Adipocyte (in vitro differentiated cells): ENCODE results near the gene KCTD20.
"Not testable (repeated sequence)": the region's sequence is repeated elsewhere in the genome, so short reads cannot be mapped to it uniquely, and the experiment has no call there.

ENCODE experiments used
- DNase-seq: peaks from one replicate; pipeline ENCODE4 v3.0.0-alpha.2; 2015; ENCODE audit warnings: low read depth
- H3K27me3 ChIP-seq: replicated peaks from 2 replicates; pipeline ENCODE4 v1.7.0; 2013; ENCODE audit warnings: mild to moderate bottlenecking, low read length, moderate library complexity; ENCODE audit not compliant: control insufficient read depth, insufficient read depth
- H3K36me3 ChIP-seq: 2 replicates; pipeline ENCODE4 v1.7.0; 2013; ENCODE audit warnings: low read length, mild to moderate bottlenecking, moderate library complexity; ENCODE audit not compliant: control insufficient read depth, insufficient read depth, severe bottlenecking
- H3K4me1 ChIP-seq: 2 replicates; pipeline ENCODE4 v1.7.0; 2013; ENCODE audit warnings: mild to moderate bottlenecking, low read length, moderate library complexity; ENCODE audit not compliant: control insufficient read depth, insufficient read depth
- H3K4me3 ChIP-seq: 2 replicates; pipeline ENCODE4 v1.7.0; 2013; ENCODE audit warnings: mild to moderate bottlenecking, low read length, moderate library complexity
- H3K9ac ChIP-seq: 2 replicates; pipeline ENCODE4 v1.7.0; 2013; ENCODE audit warnings: mild to moderate bottlenecking, low read length, moderate library complexity
- H3K9me3 ChIP-seq: 2 replicates; pipeline ENCODE4 v1.7.0; 2013; ENCODE audit warnings: mild to moderate bottlenecking, low read length, moderate library complexity; ENCODE audit not compliant: control insufficient read depth

The KCTD20 gene

DNA sequence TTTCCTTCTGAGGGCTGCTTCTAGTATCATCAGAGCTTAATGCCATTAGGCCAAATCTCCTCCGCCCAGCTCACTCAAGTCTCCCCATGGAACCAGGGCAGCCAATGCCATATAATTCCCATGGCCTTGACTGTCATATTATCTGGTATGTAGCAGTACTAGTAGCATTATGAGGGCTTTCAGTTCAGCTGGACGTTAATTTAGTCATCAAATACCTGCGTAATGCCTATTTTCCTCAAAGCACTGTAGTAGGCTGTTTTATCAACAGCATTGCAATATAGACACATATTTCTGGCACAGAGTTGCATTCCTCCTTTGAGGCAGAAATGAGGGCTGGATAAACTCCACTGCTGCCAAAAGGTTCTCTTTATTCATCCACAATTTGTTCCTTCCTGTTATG is 1.7 kb downstream of the KCTD20 start:
- Histone ChIP-seq H3K9me3 (no peaks in the 10 kb centered on the region), H3K27me3 (no peaks in the 10 kb centered on the region), H3K9ac (peak overlapping the region; percentile 99), H3K4me1 (peaks cover 37% of the 10 kb centered on the region), H3K4me3 (peak overlapping the region; percentile 99), H3K36me3 (peaks cover 4% of the 10 kb centered on the region)
- peak; percentile 86 for DNase-seq

DNA sequence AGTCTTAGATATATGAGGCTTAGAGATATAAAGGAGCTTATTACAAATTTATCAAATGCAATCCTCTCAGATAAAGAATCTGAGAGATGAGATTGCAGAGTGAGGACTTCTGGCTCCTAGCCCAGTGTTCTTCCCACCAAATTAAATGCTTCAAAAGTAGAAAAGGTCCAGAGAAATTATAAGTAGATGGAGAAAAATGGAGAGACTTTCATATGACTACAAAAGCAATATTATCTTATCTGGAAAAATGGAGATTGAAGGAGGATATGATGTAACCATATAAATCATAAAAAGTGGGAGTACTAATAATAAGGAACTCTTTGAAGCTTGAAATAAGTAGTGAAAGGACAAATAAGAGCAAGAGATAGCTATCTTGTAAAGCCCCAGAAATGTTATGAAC is 2.8 kb downstream of the KCTD20 start:
- no peak overlapping the region for H3K4me3 ChIP-seq
- no peaks in the 10 kb centered on the region for H3K27me3 ChIP-seq
- peaks cover 4% of the 10 kb centered on the region for H3K36me3 ChIP-seq
- H3K9me3 ChIP-seq, result no peaks in the 10 kb centered on the region
- peaks cover 37% of the 10 kb centered on the region for H3K4me1 ChIP-seq
- no peak for DNase-seq
- no peak overlapping the region for H3K9ac ChIP-seq

DNA sequence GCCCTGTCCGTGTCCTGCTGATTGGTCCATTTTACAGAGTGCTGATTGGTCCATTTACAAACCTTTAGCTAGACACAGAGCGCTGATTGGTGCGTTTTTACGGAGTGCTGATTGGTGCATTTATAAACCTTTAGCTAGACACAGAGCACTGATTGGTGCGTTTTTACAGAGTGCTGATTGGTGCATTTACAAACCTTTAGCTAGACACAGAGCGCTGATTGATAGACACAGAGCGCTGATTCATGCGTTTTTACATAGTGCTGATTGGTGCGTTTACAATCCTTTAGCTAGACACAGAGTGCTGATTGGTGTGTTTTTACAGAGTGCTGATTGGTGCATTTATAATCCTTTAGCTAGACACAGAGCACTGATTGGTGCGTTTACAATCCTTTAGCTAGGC is 6.4 kb downstream of the KCTD20 start:
- H3K4me3 ChIP-seq, DNase-seq: not testable (repeated sequence)
- peaks cover 15% of the 10 kb centered on the region for H3K4me1 ChIP-seq

DNA sequence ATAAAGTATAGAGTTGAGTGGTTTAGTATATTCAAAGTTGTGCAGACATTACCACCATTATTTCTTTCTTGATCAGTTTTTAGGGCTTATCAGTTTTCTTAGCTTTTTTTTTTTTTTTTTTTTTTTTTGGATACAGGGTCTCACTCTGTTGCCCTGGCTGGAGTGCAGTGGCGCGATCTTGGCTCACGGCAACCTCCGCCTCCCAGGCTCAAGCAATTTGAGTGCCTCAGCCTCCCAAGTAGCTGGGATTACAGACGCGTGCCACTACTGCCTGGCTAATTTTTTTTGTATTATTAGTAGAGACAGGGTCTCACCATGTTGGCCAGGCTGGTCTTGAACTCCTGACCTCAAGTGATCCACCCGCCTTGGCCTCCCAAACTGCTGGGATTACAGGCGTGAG is 10.1 kb downstream of the KCTD20 start:
- not testable (repeated sequence) for H3K9me3 ChIP-seq, H3K4me3 ChIP-seq, DNase-seq, H3K4me1 ChIP-seq, H3K9ac ChIP-seq, H3K27me3 ChIP-seq, H3K36me3 ChIP-seq

More for the DNA sequence above, 6.4 kb downstream of the KCTD20 start:
- not testable (repeated sequence) for H3K9ac ChIP-seq, H3K36me3 ChIP-seq, H3K9me3 ChIP-seq, H3K27me3 ChIP-seq

DNA sequence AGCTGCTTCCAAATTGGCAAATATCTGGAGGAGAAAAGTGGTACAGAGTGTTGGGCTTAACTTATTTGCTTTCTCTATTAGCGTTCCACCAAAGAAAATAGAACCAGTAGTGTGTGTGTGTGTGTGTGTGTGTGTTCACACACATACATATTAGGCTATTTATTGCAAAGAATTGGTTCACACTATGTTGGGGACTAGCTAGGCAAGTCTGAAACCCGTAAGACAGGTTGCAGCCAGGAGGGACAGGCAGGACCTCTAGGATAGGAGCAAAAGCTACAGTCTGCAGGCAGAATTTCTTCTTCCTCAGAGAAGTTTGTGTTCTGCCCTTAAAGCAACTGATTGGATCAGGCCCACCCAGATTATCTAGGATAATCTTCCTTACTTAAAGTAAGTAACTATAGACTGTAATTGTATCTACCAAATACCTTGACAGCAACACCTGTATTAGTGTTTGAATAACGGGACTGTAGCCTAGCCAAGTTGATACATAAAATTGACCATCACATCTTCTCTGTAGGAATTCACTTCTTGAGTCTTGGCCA is 12.8 kb downstream of the KCTD20 start:
- DNase-seq, result no peak
- Histone ChIP-seq H3K36me3 (peaks cover 6% of the 10 kb centered on the region), H3K4me1 (peaks cover 7% of the 10 kb centered on the region), H3K9ac (no peak overlapping the region), H3K9me3 (no peaks in the 10 kb centered on the region), H3K4me3 (no peak overlapping the region), H3K27me3 (no peaks in the 10 kb centered on the region)

DNA sequence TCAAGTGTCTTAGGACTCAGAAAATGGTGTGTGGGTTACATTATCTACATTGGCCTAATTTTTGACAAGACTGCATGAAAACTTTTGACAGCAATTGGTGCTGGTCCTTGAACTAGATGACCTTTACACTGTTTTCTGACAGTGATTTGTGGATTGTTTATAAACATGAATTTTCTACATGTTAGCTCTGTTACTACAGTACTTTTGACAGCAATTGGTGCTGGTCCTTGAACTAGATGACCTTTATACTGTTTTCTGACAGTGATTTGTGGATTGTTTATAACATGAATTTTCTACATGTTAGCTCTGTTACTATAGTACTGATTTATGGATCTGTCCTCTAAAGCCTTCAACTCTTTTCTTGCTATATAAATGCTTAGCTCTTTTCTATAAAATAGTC is 16.7 kb downstream of the KCTD20 start:
- Histone ChIP-seq H3K9me3 (no peaks in the 10 kb centered on the region), H3K4me1 (peaks cover 21% of the 10 kb centered on the region), H3K27me3 (no peaks in the 10 kb centered on the region), H3K9ac (no peak overlapping the region), H3K4me3 (no peak overlapping the region), H3K36me3 (peaks cover 6% of the 10 kb centered on the region)
- DNase-seq, result no peak

DNA sequence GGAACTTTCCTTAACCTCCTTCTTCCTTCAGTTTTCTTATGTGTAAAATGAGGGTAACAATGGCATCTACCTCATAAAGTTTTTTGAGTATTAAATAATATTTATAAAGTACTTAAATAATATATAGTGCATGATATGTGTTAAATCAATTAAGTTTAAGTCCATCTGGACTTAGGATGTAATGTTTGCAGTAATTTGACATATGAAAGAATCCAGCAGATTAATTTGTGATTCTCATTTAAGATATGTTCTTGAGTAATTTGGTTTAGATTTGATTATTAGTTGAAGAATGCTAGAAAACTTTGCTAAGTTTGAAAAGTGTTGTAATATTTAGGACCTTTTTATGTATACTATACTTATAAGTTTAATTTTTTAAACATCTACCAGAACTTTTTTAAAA is 18.1 kb downstream of the KCTD20 start:
- Histone ChIP-seq H3K4me3 (no peak overlapping the region), H3K9ac (no peak overlapping the region), H3K36me3 (peaks cover 6% of the 10 kb centered on the region), H3K27me3 (no peaks in the 10 kb centered on the region), H3K4me1 (peaks cover 24% of the 10 kb centered on the region), H3K9me3 (no peaks in the 10 kb centered on the region)
- no peak for DNase-seq

DNA sequence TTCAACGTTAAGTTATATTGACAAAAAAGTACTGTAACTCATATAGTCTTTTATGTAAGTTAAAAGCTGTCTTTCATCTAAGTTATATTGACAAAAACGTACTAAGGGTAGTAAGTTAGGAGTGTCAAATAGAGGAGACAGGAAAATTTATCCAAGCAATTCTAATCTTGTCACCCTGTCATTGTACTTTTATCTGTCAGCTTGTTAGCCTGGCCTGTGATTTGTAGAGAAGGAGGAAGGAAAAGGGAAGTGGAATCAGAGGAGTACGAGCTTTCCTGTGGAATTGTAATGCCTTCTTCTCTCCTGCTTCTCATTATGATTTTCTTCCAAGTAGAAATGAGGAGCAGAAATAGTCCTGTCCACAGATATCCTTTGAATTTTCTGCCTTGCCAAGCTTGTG is 18.8 kb downstream of the KCTD20 start:
- Histone ChIP-seq H3K27me3 (no peaks in the 10 kb centered on the region), H3K9me3 (no peaks in the 10 kb centered on the region), H3K36me3 (peaks cover 6% of the 10 kb centered on the region), H3K9ac (no peak overlapping the region), H3K4me1 (peaks cover 24% of the 10 kb centered on the region), H3K4me3 (no peak overlapping the region)
- no peak for DNase-seq

DNA sequence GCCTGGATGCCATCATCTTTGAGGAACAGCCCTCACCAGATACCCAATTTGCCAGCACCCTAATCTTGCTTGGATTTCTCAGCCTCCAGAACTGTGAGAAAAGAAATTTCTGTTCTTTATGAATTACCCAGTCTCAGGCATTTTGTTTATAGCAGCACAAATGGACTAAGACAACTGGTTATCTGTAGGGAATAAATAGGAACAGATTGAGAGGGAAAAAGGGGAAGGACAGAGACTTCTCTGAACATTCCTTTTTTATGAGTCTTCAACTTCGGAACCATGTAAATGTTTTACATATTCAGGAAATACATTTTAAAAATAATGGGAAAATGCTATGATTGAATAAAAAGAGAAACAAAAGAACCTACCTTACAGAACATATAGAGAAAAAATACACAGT is 20.9 kb downstream of the KCTD20 start:
- DNase-seq, result peak; percentile 47
- Histone ChIP-seq H3K36me3 (peaks cover 6% of the 10 kb centered on the region), H3K4me1 (peaks cover 24% of the 10 kb centered on the region), H3K27me3 (no peaks in the 10 kb centered on the region), H3K9me3 (no peaks in the 10 kb centered on the region), H3K4me3 (no peak overlapping the region), H3K9ac (no peak overlapping the region)

DNA sequence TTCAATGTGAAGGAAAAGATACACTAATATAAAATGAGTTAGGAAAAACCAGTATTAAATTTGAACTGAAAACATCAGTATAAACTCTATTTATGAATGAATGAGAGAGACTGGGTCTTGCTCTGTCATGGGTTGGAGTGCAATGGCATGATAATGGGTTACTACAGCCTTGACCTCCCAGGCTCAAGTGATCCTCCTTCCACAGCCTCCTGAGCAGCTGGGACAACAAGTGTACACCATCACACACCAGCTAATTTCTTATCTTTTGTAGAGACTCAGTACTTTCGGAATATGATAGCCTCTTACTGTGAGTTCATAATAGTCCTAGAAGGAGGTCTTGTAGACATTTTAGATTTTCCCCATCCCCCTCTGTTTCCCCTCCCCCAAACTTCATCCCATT is 21.4 kb downstream of the KCTD20 start:
- H3K9ac ChIP-seq, result no peak overlapping the region
- H3K4me1 ChIP-seq, result peaks cover 24% of the 10 kb centered on the region
- no peaks in the 10 kb centered on the region for H3K27me3 ChIP-seq
- no peaks in the 10 kb centered on the region for H3K9me3 ChIP-seq
- H3K36me3 ChIP-seq, result peaks cover 6% of the 10 kb centered on the region
- no peak for DNase-seq
- H3K4me3 ChIP-seq, result no peak overlapping the region

DNA sequence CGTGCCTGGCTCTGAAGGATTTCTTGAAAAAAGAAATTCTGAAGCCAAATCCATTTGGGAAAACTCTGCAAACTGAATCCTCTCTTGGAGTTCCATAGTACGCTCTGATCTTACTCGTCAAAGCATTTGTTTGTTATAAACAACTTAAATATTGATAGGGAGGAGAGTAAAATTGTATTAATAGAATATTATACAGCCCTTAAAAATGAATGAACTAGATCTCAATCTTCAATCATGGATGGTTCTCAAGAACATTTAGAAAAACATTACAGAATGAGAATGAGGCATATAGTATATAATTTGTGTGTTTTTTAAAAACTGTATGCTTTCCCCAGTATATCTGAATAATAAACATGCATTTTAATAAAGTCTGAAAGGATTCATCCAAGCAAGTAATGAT is 24.8 kb downstream of the KCTD20 start:
- Histone ChIP-seq H3K9ac (no peak overlapping the region), H3K4me3 (no peak overlapping the region), H3K9me3 (no peaks in the 10 kb centered on the region), H3K27me3 (no peaks in the 10 kb centered on the region), H3K4me1 (peaks cover 18% of the 10 kb centered on the region), H3K36me3 (peaks cover 25% of the 10 kb centered on the region)
- no peak for DNase-seq

DNA sequence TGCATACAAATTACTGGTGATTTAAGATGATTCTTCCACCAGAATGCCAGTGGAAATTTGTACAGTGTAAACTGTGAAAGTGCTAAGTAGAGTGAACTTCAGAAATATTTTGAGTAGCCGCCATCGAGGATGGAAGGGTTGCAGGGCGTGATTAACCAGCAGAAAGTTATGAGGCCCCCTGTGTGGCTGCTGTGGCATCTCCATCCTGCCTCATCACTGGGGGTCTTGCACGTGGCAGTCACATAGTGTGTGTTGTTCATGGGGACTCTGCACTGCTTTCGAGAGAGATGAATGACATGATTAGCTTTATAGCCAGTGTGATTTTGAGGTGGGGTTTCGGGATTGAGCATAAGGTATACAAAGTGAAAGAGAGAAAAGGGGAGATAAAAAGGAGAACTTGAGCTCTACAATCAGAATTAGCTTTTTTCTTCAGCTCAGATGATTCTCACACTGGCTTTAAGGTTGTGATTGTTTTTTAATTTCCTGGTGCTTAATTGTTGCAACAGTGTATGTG is 26.4 kb downstream of the KCTD20 start:
- peaks cover 7% of the 10 kb centered on the region for H3K4me1 ChIP-seq
- no peak overlapping the region for H3K4me3 ChIP-seq
- DNase-seq, result no peak
- H3K27me3 ChIP-seq, result no peaks in the 10 kb centered on the region
- peaks cover 25% of the 10 kb centered on the region for H3K36me3 ChIP-seq
- no peaks in the 10 kb centered on the region for H3K9me3 ChIP-seq
- H3K9ac ChIP-seq, result no peak overlapping the region
